Liver (tissue), 3 donors: Measurements from ENCODE around the gene MED16.

Experiments
- HNF4A ChIP-seq, 2 donors: conservative IDR thresholded peaks; 2 replicates each; pipeline ENCODE4 v1.6.1; 2016; ENCODE audit warnings: antibody characterized with exemption in 2 of 2, mild to moderate bottlenecking in 2 of 2
- SP1 ChIP-seq: IDR thresholded peaks from 2 replicates; pipeline ENCODE4 v1.6.1; 2018; ENCODE audit warnings: antibody characterized with exemption, mild to moderate bottlenecking
- TF ChIP-seq, protein P1 (sequence below): fragments of 150-350 bp; IDR thresholded peaks from 2 replicates; pipeline ENCODE4 v1.5.1; 2017; ENCODE audit warnings: improper control_type of control experiment, low read depth, low read length; ENCODE audit not compliant: missing input control
- TF ChIP-seq, protein P2 (sequence below): IDR thresholded peaks from 2 replicates; pipeline ENCODE4 v1.6.1; 2016; ENCODE audit warnings: antibody characterized with exemption
- TF ChIP-seq, protein P3 (sequence below): IDR thresholded peaks from 2 replicates; pipeline ENCODE4 v1.6.1; 2016; ENCODE audit warnings: antibody characterized with exemption
- donor health status: healthy.
- donor health status: healthy.

DNA sequence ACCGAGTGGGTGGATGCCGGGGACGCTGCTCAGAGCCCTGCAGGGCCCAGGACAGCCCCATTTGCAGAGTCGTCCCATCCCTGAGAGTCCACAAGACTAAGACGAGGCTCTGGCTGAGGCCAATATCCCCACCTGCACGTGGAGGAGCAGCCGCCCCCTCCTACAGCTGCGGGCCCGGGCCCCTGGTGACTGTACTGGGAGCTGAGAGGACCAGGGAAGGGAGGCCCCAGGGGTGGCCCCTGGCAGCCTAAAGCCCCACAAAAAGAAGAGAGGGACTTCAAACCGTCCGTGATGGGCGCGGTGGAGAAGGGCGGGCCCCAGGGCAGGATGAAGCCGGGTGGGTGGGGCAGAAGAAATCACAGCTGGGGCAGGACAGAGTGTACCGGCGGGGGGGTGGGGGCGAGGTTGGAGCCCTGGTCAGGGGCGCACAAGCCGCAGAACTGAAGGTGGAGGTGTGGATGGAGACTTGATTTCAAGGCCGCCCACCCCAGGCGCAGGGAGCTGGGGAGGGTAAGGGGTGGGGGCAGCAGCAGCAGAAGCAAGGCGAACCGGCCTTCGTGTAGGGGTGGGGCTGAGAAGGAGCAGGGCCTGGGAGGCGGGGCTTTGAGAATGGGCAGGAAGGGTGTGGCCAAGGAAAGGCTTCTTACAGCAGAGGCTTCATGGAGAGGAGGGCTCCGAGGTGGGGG lies 20.6 kb downstream of the MED16 start:
- no peak for TF ChIP-seq SP1
- no peak for TF ChIP-seq HNF4A (conservative IDR thresholded peaks at IDR 0.05)
- TF ChIP-seq, protein P1, sequence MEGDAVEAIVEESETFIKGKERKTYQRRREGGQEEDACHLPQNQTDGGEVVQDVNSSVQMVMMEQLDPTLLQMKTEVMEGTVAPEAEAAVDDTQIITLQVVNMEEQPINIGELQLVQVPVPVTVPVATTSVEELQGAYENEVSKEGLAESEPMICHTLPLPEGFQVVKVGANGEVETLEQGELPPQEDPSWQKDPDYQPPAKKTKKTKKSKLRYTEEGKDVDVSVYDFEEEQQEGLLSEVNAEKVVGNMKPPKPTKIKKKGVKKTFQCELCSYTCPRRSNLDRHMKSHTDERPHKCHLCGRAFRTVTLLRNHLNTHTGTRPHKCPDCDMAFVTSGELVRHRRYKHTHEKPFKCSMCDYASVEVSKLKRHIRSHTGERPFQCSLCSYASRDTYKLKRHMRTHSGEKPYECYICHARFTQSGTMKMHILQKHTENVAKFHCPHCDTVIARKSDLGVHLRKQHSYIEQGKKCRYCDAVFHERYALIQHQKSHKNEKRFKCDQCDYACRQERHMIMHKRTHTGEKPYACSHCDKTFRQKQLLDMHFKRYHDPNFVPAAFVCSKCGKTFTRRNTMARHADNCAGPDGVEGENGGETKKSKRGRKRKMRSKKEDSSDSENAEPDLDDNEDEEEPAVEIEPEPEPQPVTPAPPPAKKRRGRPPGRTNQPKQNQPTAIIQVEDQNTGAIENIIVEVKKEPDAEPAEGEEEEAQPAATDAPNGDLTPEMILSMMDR = no peak
- TF ChIP-seq, protein P2, sequence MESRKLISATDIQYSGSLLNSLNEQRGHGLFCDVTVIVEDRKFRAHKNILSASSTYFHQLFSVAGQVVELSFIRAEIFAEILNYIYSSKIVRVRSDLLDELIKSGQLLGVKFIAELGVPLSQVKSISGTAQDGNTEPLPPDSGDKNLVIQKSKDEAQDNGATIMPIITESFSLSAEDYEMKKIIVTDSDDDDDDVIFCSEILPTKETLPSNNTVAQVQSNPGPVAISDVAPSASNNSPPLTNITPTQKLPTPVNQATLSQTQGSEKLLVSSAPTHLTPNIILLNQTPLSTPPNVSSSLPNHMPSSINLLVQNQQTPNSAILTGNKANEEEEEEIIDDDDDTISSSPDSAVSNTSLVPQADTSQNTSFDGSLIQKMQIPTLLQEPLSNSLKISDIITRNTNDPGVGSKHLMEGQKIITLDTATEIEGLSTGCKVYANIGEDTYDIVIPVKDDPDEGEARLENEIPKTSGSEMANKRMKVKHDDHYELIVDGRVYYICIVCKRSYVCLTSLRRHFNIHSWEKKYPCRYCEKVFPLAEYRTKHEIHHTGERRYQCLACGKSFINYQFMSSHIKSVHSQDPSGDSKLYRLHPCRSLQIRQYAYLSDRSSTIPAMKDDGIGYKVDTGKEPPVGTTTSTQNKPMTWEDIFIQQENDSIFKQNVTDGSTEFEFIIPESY = no peak
- TF ChIP-seq, protein P3, sequence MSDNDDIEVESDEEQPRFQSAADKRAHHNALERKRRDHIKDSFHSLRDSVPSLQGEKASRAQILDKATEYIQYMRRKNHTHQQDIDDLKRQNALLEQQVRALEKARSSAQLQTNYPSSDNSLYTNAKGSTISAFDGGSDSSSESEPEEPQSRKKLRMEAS = no peak
